Measurements from ENCODE around the gene LMTK3.
"Not testable (repeated sequence)": the region's sequence is repeated elsewhere in the genome, so short reads cannot be mapped to it uniquely, and the experiment has no call there.

LMTK3 gene

GRCh38 chr19:48490981-48491792, 20.4 kb downstream of the LMTK3 start:
- DNase-seq (ENCODE audit: low read depth in 1 of 2, low spot score in 1 of 2), result no peak

GRCh38 chr19:48489608-48490216, 21.9 kb downstream of the LMTK3 start:
- peak; percentile 69 to 70 for DNase-seq (ENCODE audit: low read depth in 1 of 2, low spot score in 1 of 2)

- DNase-seq (ENCODE audit: low read depth in 1 of 2, low spot score in 1 of 2), result not testable (repeated sequence)
Measured at GRCh38 chr19:48488478-48488877, 23.2 kb downstream of the LMTK3 start.

- no peak for DNase-seq (ENCODE audit: low read depth in 1 of 2, low spot score in 1 of 2)
Measured at GRCh38 chr19:48487948-48488347, 23.7 kb downstream of the LMTK3 start.

- no peak for DNase-seq (ENCODE audit: low read depth in 1 of 2, low spot score in 1 of 2)
Measured at GRCh38 chr19:48487544-48487943, 24.1 kb downstream of the LMTK3 start.

GRCh38 chr19:48486706-48487105, 24.9 kb downstream of the LMTK3 start:
- DNase-seq (ENCODE audit: low read depth in 1 of 2, low spot score in 1 of 2), result not testable (repeated sequence)

- DNase-seq (ENCODE audit: low read depth in 1 of 2, low spot score in 1 of 2), result no peak
Measured at GRCh38 chr19:48484931-48485612, 26.6 kb downstream of the LMTK3 start.

GRCh38 chr19:48484247-48484893, 27.3 kb downstream of the LMTK3 start:
- DNase-seq (ENCODE audit: low read depth in 1 of 2, low spot score in 1 of 2), result no peak

GRCh38 chr19:48483301-48483700, 28.3 kb downstream of the LMTK3 start:
- no peak for DNase-seq (ENCODE audit: low read depth in 1 of 2, low spot score in 1 of 2)

GRCh38 chr19:48481846-48482639, 29.6 kb downstream of the LMTK3 start:
- DNase-seq (ENCODE audit: low read depth in 1 of 2, low spot score in 1 of 2), result no peak

GRCh38 chr19:48480558-48481500, 30.8 kb downstream of the LMTK3 start:
- peak; percentile 23 to 40 for DNase-seq (ENCODE audit: low read depth in 1 of 2, low spot score in 1 of 2)

- peak in 1 of 2 donors; percentile 34 for DNase-seq (ENCODE audit: low read depth in 1 of 2, low spot score in 1 of 2)
Measured at GRCh38 chr19:48480183-48480557, 31.5 kb downstream of the LMTK3 start.

- no peak for DNase-seq (ENCODE audit: low read depth in 1 of 2, low spot score in 1 of 2)
Measured at GRCh38 chr19:48479686-48480085, 31.9 kb downstream of the LMTK3 start.

- DNase-seq (ENCODE audit: low read depth in 1 of 2, low spot score in 1 of 2), result no peak
Measured at GRCh38 chr19:48478339-48479256, 33.0 kb downstream of the LMTK3 start.

GRCh38 chr19:48477698-48478338, 33.8 kb downstream of the LMTK3 start:
- no peak for DNase-seq (ENCODE audit: low read depth in 1 of 2, low spot score in 1 of 2)

GRCh38 chr19:48477067-48477685, 34.5 kb downstream of the LMTK3 start:
- no peak for DNase-seq (ENCODE audit: low read depth in 1 of 2, low spot score in 1 of 2)

- DNase-seq (ENCODE audit: low read depth in 1 of 2, low spot score in 1 of 2), result no peak
Measured at GRCh38 chr19:48476176-48476575, 35.5 kb downstream of the LMTK3 start.
